IPS-15b (cell line): ENCODE measurements around the gene GALE.
A peak's percentile ranks its signal among the peaks of the same experiment; 100 is the strongest.
"Not testable (repeated sequence)": the region's sequence is repeated elsewhere in the genome, so short reads cannot be mapped to it uniquely, and the experiment has no call there.

Experiments used
- H3K27me3 ChIP-seq: one replicate; pipeline ENCODE4 v1.6.1; 2013; ENCODE audit warnings: low read length; ENCODE audit not compliant: control insufficient read depth, insufficient read depth
- H3K36me3 ChIP-seq: one replicate; pipeline ENCODE4 v1.6.1; 2013; ENCODE audit warnings: low read length; ENCODE audit not compliant: control insufficient read depth, insufficient read depth
- H3K4me1 ChIP-seq: one replicate; pipeline ENCODE4 v1.6.1; 2013; ENCODE audit warnings: mild to moderate bottlenecking, low read length; ENCODE audit not compliant: control insufficient read depth, insufficient read depth
- H3K4me3 ChIP-seq: one replicate; pipeline ENCODE4 v1.5.1; 2013; ENCODE audit warnings: low read depth, low read length
- H3K9ac ChIP-seq: one replicate; pipeline ENCODE4 v1.6.1; 2013; ENCODE audit warnings: low read depth, mild to moderate bottlenecking, low read length
- H3K9me3 ChIP-seq: one replicate; pipeline ENCODE4 v1.6.1; 2013; ENCODE audit warnings: mild to moderate bottlenecking, low read length; ENCODE audit not compliant: control insufficient read depth, insufficient read depth

GALE gene

GRCh38 chr1:23800400-23801337, at the start of gene GALE:
Gene GALE, minus strand, starts transcription at chr1:23800754. Its CDS starts 1,747 bp downstream, at chr1:23799007.
- Histone ChIP-seq H3K9me3 (no peaks in the 10 kb centered on the region), H3K4me1 (peaks cover 5% of the 10 kb centered on the region), H3K9ac (peak within 1 kb of the TSS; percentile 81), H3K36me3 (peaks cover 24% of the 10 kb centered on the region), H3K4me3 (peak within 1 kb of the TSS; percentile 87), H3K27me3 (peaks cover 10% of the 10 kb centered on the region)

GRCh38 chr1:23848673-23849616, 48.4 kb upstream of the GALE start:
- H3K9ac ChIP-seq, result no peak overlapping the region
- H3K4me3 ChIP-seq, result no peak overlapping the region
- H3K4me1 ChIP-seq, result no peaks in the 10 kb centered on the region
- no peaks in the 10 kb centered on the region for H3K9me3 ChIP-seq
- H3K27me3 ChIP-seq, result no peaks in the 10 kb centered on the region
- H3K36me3 ChIP-seq, result no peaks in the 10 kb centered on the region

- not testable (repeated sequence) for H3K9ac ChIP-seq, H3K4me1 ChIP-seq, H3K27me3 ChIP-seq, H3K4me3 ChIP-seq, H3K36me3 ChIP-seq, H3K9me3 ChIP-seq
Observed at GRCh38 chr1:23847482-23848095, 47.0 kb upstream of the GALE start.

GRCh38 chr1:23845163-23845562, 44.6 kb upstream of the GALE start:
- Histone ChIP-seq H3K4me3 (no peak overlapping the region), H3K9me3 (no peaks in the 10 kb centered on the region), H3K9ac (no peak overlapping the region), H3K27me3 (no peaks in the 10 kb centered on the region), H3K36me3 (no peaks in the 10 kb centered on the region), H3K4me1 (no peaks in the 10 kb centered on the region)

- H3K9me3 ChIP-seq, result no peaks in the 10 kb centered on the region
- no peaks in the 10 kb centered on the region for H3K36me3 ChIP-seq
- H3K27me3 ChIP-seq, result no peaks in the 10 kb centered on the region
- H3K4me3 ChIP-seq, result no peak overlapping the region
- H3K9ac ChIP-seq, result no peak overlapping the region
- no peaks in the 10 kb centered on the region for H3K4me1 ChIP-seq
Observed at GRCh38 chr1:23843644-23844043, 43.1 kb upstream of the GALE start.

GRCh38 chr1:23838401-23838866, 37.9 kb upstream of the GALE start:
- Histone ChIP-seq H3K36me3 (no peaks in the 10 kb centered on the region), H3K9me3 (no peaks in the 10 kb centered on the region), H3K9ac (no peak overlapping the region), H3K4me1 (peaks cover 2% of the 10 kb centered on the region), H3K27me3 (peaks cover 17% of the 10 kb centered on the region), H3K4me3 (peak overlapping the region; percentile 78)

GRCh38 chr1:23837908-23838307, 37.4 kb upstream of the GALE start:
- Histone ChIP-seq H3K36me3 (no peaks in the 10 kb centered on the region), H3K9me3 (no peaks in the 10 kb centered on the region), H3K4me1 (peaks cover 2% of the 10 kb centered on the region), H3K4me3 (peak overlapping the region; percentile 78), H3K27me3 (peaks cover 17% of the 10 kb centered on the region), H3K9ac (no peak overlapping the region)

- H3K9me3 ChIP-seq, result no peaks in the 10 kb centered on the region
- H3K36me3 ChIP-seq, result no peaks in the 10 kb centered on the region
- no peak overlapping the region for H3K9ac ChIP-seq
- no peak overlapping the region for H3K4me3 ChIP-seq
- H3K27me3 ChIP-seq, result peaks cover 17% of the 10 kb centered on the region
- H3K4me1 ChIP-seq, result peaks cover 2% of the 10 kb centered on the region
Observed at GRCh38 chr1:23836037-23836436, 35.5 kb upstream of the GALE start.

GRCh38 chr1:23834156-23834555, 33.6 kb upstream of the GALE start:
- not testable (repeated sequence) for H3K4me3 ChIP-seq, H3K4me1 ChIP-seq, H3K36me3 ChIP-seq, H3K9ac ChIP-seq, H3K9me3 ChIP-seq
- H3K27me3 ChIP-seq, result peaks cover 17% of the 10 kb centered on the region

- no peaks in the 10 kb centered on the region for H3K4me1 ChIP-seq
- no peak overlapping the region for H3K4me3 ChIP-seq
- H3K36me3 ChIP-seq, result no peaks in the 10 kb centered on the region
- H3K9ac ChIP-seq, result no peak overlapping the region
- no peaks in the 10 kb centered on the region for H3K9me3 ChIP-seq
- no peaks in the 10 kb centered on the region for H3K27me3 ChIP-seq
Observed at GRCh38 chr1:23827717-23828116, 27.2 kb upstream of the GALE start.

GRCh38 chr1:23826590-23826989, 26.0 kb upstream of the GALE start:
- not testable (repeated sequence) for H3K9me3 ChIP-seq, H3K4me1 ChIP-seq, H3K4me3 ChIP-seq, H3K36me3 ChIP-seq, H3K9ac ChIP-seq, H3K27me3 ChIP-seq
